Transverse colon (tissue), 4 donors: ENCODE data around the gene PLEKHA6. TPM values are rescaled to one million over a fixed set of nuclear protein-coding genes. Genes with fewer than 3 reads are reported as not detected.
A peak's percentile ranks its signal among the peaks of the same experiment; 100 is the strongest.

Experiments used
- DNase-seq: peaks from one replicate; pipeline ENCODE4 v3.0.0-alpha.2; 2019
- H3K27ac ChIP-seq, 4 donors: fragments of 200-600 bp; sonication (generic); 2 replicates each; pipeline ENCODE4 v1.5.1; 2016 to 2018; ENCODE audit warnings: inconsistent platforms in 4 of 4
- H3K27me3 ChIP-seq: fragments of 200-600 bp; sonication (generic); 2 replicates; pipeline ENCODE4 v1.5.1; 2017; ENCODE audit warnings: inconsistent platforms
- H3K36me3 ChIP-seq, 4 donors: fragments of 200-600 bp; sonication (generic); 2 replicates each; pipeline ENCODE4 v1.5.1; 2017 to 2019; ENCODE audit warnings: inconsistent platforms in 4 of 4
- H3K4me1 ChIP-seq, 4 donors: fragments of 200-600 bp; sonication (generic); 2 replicates each; pipeline ENCODE4 v1.5.1; 2017 to 2020; ENCODE audit warnings: inconsistent platforms in 4 of 4
- H3K4me3 ChIP-seq, 4 donors: fragments of 200-600 bp; sonication (generic); 1 replicate in 1 of 4; 2 replicates in 3 of 4; pipeline versions ENCODE4 v1.5.1 to v1.6.1; 2017 to 2019; ENCODE audit warnings: inconsistent platforms in 4 of 4
- H3K9me3 ChIP-seq, 2 donors: fragments of 200-600 bp; sonication (generic); 2 replicates each; pipeline ENCODE4 v1.5.1; 2017 to 2019; ENCODE audit warnings: inconsistent platforms in 2 of 2
- CTCF ChIP-seq, 5 experiments: fragments of 200-600 bp in 3 of 5; fragments of 450-650 bp in 2 of 5; sonication (generic) in 3 of 5; IDR thresholded peaks; 1 replicate in 2 of 5; 2 replicates in 3 of 5; pipeline ENCODE4 v1.5.1; 2016 to 2017; ENCODE audit warnings: antibody characterized with exemption in 5 of 5, inconsistent platforms in 3 of 5, mild to moderate bottlenecking in 2 of 5, moderate library complexity in 1 of 5
- EP300 ChIP-seq: sonication (generic); formaldehyde crosslinking; IDR thresholded peaks from one replicate; pipeline ENCODE4 v1.6.1; 2017; ENCODE audit warnings: antibody characterized with exemption, low read depth
- POLR2A ChIP-seq: fragments of 450-650 bp; IDR thresholded peaks from one replicate; pipeline ENCODE4 v1.6.1; 2016; ENCODE audit warnings: antibody characterized with exemption, mild to moderate bottlenecking, moderate library complexity
- POLR2AphosphoS5 ChIP-seq, 3 donors: sonication (generic); formaldehyde crosslinking; IDR thresholded peaks; one replicate each; pipeline ENCODE4 v1.6.1; 2016; ENCODE audit warnings: antibody characterized with exemption in 3 of 3
- WGBS, 2 donors: methylation state at CpG; one replicate each; pipeline ENCODE4 v1.1.5; 2018; ENCODE audit warnings: low coverage in 1 of 2; 5-methylcytosine and 5-hydroxymethylcytosine counted together
- in situ Hi-C, 4 donors: fragments of 200-750 bp; cut with MboI; loops; one replicate each; pipeline versions ENCODE4 v1.15.0 to v1.15.1; 2017; ENCODE audit warnings: low sequenced_read_pairs in 3 of 4, low pct_ligation_motif_present in 1 of 4, low pct_unique_long_range_greater_than_20kb in 1 of 4
- intact Hi-C: fragments of 100-400 bp; cut with DNase I; formaldehyde crosslinking; loops from one replicate; pipeline ENCODE4 v1.15.1; 2023; ENCODE audit warnings: low total_unique reads
- total RNA-seq, 4 donors: library from RNA; depleted of rRNA; stranded (reverse); fragments of >200 nt; gene quantifications; one replicate each; pipeline ENCODE4 v1.1.0, GENCODE V29; 2016

PLEKHA6 gene
- total RNA-seq, 4 donors from 2014 or later, result 58.7 to 209 (median 97.9) TPM

DNA sequence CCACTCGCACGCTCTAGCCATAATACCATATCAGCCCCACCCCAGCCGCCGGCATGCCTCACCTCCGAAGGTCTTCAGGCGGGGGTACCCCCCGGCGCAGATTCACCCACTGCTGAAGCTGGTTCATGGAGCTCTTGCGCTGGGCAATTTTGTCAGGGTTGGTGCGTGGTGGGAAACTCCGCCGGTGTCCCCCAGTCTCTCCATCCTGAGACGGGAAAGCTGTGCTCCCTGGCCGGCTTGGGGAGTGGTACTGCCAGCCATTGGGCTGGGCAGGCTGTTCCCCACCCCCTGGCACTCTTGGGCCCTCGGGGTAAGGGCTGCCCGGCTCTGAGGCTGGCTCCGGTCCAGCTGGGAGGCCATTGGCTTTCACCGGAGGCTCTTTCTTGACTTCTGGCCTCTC lies 100.5 kb downstream of the PLEKHA6 start:
- in situ Hi-C loops, result loop anchor here in 1 of 4 donors (25.0 kb wide), 1 partner anchor 103 kb away; the partner anchor contains the start of gene PLEKHA6
- Histone ChIP-seq H3K9me3 (no peaks in the 10 kb centered on the region), H3K27me3 (no peaks in the 10 kb centered on the region), H3K36me3 (peaks cover 0 to 27% (median 0%) of the 10 kb centered on the region in 4 donors), H3K4me3 (no peak overlapping the region), H3K4me1 (peaks cover 0 to 3% (median 0%) of the 10 kb centered on the region in 4 donors), H3K27ac (no peak overlapping the region)
- WGBS, 2 donors, result 90% methylated on average over 18 of the region's 18 CpGs; no CpG with 5 or more reads in 1 of the 2 donors
- TF ChIP-seq CTCF (IDR thresholded peaks at IDR 0.05) (no peak), POLR2A (no peak), POLR2AphosphoS5 (IDR thresholded peaks at IDR 0.05) (no peak), EP300 (no peak)
- no peak for DNase-seq
- intact Hi-C loops, result no loop called here

DNA sequence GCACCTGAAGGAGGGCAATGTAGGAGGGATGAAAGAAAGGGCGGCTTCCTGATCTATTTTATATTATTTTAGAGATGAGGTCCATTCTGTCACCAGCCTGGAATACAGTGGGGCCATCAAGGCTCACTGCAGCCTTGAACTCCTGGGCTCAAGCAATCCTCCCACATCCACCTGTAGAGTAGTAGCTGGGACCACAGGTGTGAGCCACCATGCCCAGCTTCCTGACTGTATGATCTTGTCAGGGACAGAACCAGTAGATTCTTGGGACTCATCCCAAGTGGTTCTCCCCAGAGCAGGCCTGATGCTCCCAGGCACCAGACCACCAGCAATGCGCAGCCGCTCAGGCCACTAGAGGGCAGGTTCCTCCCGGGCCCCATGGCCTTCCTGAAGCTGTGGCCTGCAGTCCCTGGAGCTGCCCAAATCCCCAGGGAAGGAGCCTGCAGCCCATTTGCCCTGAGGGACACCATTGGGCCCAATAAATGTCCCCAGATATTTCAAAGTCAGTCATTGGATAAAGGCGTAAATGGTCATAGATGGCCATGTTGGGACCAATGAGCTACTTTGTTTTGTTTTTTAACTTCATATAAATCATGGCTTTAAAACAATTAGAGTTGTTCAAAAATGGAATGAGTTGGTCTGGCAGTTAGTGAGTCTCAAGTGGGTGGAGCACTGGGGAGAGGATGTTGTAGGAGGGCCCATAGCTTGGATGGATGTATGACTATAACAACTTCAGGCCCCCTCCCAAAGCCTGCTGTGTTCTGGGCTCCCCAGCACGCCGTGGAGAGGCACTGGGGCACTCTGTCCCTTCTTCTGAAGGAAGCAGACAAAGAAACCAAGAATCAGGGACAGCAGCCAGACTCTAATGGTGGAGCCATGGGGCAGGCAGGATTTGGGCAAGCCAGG lies 101.3 kb downstream of the PLEKHA6 start:
- Histone ChIP-seq H3K27ac (no peak overlapping the region), H3K4me1 (no peaks in the 10 kb centered on the region), H3K36me3 (peaks cover 0 to 23% (median 0%) of the 10 kb centered on the region in 4 donors), H3K9me3 (no peaks in the 10 kb centered on the region), H3K4me3 (no peak overlapping the region), H3K27me3 (no peaks in the 10 kb centered on the region)
- in situ Hi-C loops, result loop anchor here in 1 of 4 donors (25.0 kb wide), 1 partner anchor 104 kb away; the partner anchor contains the start of gene PLEKHA6
- WGBS, 2 donors, result 70 to 86% methylated on average over 1 to 6 of the region's 7 CpGs
- peak; percentile 57 for DNase-seq
- TF ChIP-seq POLR2AphosphoS5 (IDR thresholded peaks at IDR 0.05) (no peak), CTCF (IDR thresholded peaks at IDR 0.05) (peak; percentile 43 to 63 (median 57)), EP300 (no peak)
- intact Hi-C loops, result no loop called here

DNA sequence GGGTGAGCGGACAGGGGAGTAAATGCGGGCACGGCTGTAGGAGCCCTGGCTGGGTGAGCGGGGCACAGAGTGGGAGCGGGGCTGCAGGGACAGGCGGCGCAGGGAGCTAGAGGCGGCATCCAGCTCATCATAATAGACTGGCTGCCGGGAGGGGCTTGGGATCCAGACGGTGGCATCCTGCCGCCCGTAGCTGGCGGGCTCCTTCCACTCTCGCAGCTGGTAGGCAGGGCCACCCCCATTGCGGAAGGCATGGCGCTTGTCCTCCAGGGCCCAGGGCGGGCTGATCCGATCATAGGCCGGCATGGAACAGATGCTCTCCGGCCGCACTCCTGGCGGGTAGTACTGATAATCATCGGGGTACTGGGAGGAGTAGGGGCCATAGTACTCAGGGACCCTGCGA lies 102.3 kb downstream of the PLEKHA6 start:
- in situ Hi-C loops (loop anchor here in 1 of 4 donors (25.0 kb wide), 1 partner anchor 105 kb away; the partner anchor contains the start of gene PLEKHA6), intact Hi-C loops (no loop called here)
- no peak overlapping the region for H3K27ac ChIP-seq
- DNase-seq, result no peak
- H3K27me3 ChIP-seq, result no peaks in the 10 kb centered on the region
- 88 to 100% methylated on average over 4 to 24 of the region's 24 CpGs for WGBS, 2 donors
- TF ChIP-seq EP300 (no peak), CTCF (IDR thresholded peaks at IDR 0.05) (no peak), POLR2A (no peak), POLR2AphosphoS5 (IDR thresholded peaks at IDR 0.05) (no peak)
- no peaks in the 10 kb centered on the region for H3K9me3 ChIP-seq
- H3K4me3 ChIP-seq, result no peak overlapping the region
- no peaks in the 10 kb centered on the region for H3K4me1 ChIP-seq
- H3K36me3 ChIP-seq, result peaks cover 0 to 23% (median 0%) of the 10 kb centered on the region in 4 donors

- TF ChIP-seq CTCF (IDR thresholded peaks at IDR 0.05), result no peak
- TF ChIP-seq EP300, result no peak
- no peak for TF ChIP-seq POLR2A
- no peak for TF ChIP-seq POLR2AphosphoS5 (IDR thresholded peaks at IDR 0.05)
Measured at GRCh38 chr1:204256531-204256930, 103.2 kb downstream of the PLEKHA6 start.

More at GRCh38 chr1:204256531-204256930, 103.2 kb downstream of the PLEKHA6 start:
- Histone ChIP-seq H3K9me3 (no peaks in the 10 kb centered on the region), H3K4me3 (no peak overlapping the region), H3K27ac (no peak overlapping the region), H3K4me1 (no peaks in the 10 kb centered on the region), H3K27me3 (no peaks in the 10 kb centered on the region), H3K36me3 (peaks cover 0 to 23% (median 0%) of the 10 kb centered on the region in 4 donors)
- no peak for DNase-seq
- in situ Hi-C loops, result loop anchor here in 1 of 4 donors (25.0 kb wide), 1 partner anchor 106 kb away; the partner anchor contains the start of gene PLEKHA6
- intact Hi-C loops, result no loop called here
- WGBS, 2 donors, result 67 to 83% methylated on average over 1 to 10 of the region's 10 CpGs
